Keratinocyte (primary cell): ENCODE data around the gene TRPM3. TPM values are rescaled to one million over a fixed set of nuclear protein-coding genes. Genes with fewer than 3 reads are reported as not detected.

Source experiments
- DNase-seq: peaks from one replicate; pipeline ENCODE4 v3.0.0-alpha.2; 2011; ENCODE audit warnings: low read depth, missing footprints, low spot score
- FAIRE-seq: peaks from 2 replicates; lab custom pipeline; 2011; peaks lifted over from hg19 to GRCh38; lab: Jason Lieb, UNC
- H2AFZ ChIP-seq: 2 replicates; pipeline ENCODE4 v1.6.0; 2012; ENCODE audit warnings: low read length, control low read depth, inconsistent platforms; ENCODE audit not compliant: control insufficient read depth
- H3K27ac ChIP-seq: 2 replicates; pipeline ENCODE4 v1.5.1; 2011; ENCODE audit warnings: low read length; ENCODE audit not compliant: control insufficient read depth, insufficient read depth
- H3K27me3 ChIP-seq: 3 replicates; pipeline ENCODE4 v1.6.0; 2011; ENCODE audit warnings: low read length; ENCODE audit not compliant: control insufficient read depth, insufficient read depth; ENCODE audit errors: extremely low read depth
- H3K36me3 ChIP-seq, 2 experiments: 2 replicates in 1 of 2; 3 replicates in 1 of 2; pipeline ENCODE4 v1.5.1; 2011; ENCODE audit warnings: low read length in 2 of 2, mild to moderate bottlenecking in 1 of 2; ENCODE audit not compliant: control insufficient read depth in 2 of 2, insufficient read depth in 2 of 2; ENCODE audit errors: extremely low read depth in 1 of 2
- H3K4me1 ChIP-seq: 3 replicates; pipeline ENCODE4 v1.5.1; 2011; ENCODE audit warnings: low read length; ENCODE audit not compliant: control insufficient read depth, insufficient read depth; ENCODE audit errors: extremely low read depth
- H3K4me2 ChIP-seq: 3 replicates; pipeline ENCODE4 v1.6.0; 2011; ENCODE audit warnings: low read depth, low read length; ENCODE audit not compliant: control insufficient read depth, insufficient read depth; ENCODE audit errors: extremely low read depth
- H3K4me3 ChIP-seq, 3 experiments: fragments of 200-600 bp in 1 of 3; sonication (generic) in 1 of 3; 2 replicates in 2 of 3; 3 replicates in 1 of 3; pipeline ENCODE4 v1.5.1; 2011 to 2016; ENCODE audit warnings: low read length in 3 of 3, mild to moderate bottlenecking in 3 of 3, control low read depth in 2 of 3, inconsistent platforms in 1 of 3, low read depth in 1 of 3, mixed read lengths in 1 of 3, mixed run types in 1 of 3, moderate library complexity in 1 of 3; ENCODE audit not compliant: control insufficient read depth in 2 of 3, insufficient read depth in 2 of 3; ENCODE audit errors: extremely low read depth in 1 of 3
- H3K79me2 ChIP-seq: 2 replicates; pipeline ENCODE4 v1.6.0; 2012; ENCODE audit warnings: low read length; ENCODE audit not compliant: control insufficient read depth, insufficient read depth
- H3K9ac ChIP-seq: 3 replicates; pipeline ENCODE4 v1.6.0; 2011; ENCODE audit warnings: low read length; ENCODE audit not compliant: control insufficient read depth, insufficient read depth; ENCODE audit errors: extremely low read depth
- H3K9me1 ChIP-seq: 3 replicates; pipeline ENCODE4 v1.6.0; 2011; ENCODE audit warnings: low read length; ENCODE audit not compliant: control insufficient read depth, insufficient read depth; ENCODE audit errors: extremely low read depth
- H3K9me3 ChIP-seq: 2 replicates; pipeline ENCODE4 v1.5.1; 2012; ENCODE audit warnings: low read depth, low read length; ENCODE audit not compliant: control insufficient read depth
- H4K20me1 ChIP-seq: 3 replicates; pipeline ENCODE4 v1.6.0; 2011; ENCODE audit warnings: low read length; ENCODE audit not compliant: control insufficient read depth, insufficient read depth; ENCODE audit errors: extremely low read depth
- EZH2 ChIP-seq: IDR thresholded peaks from one replicate; pipeline ENCODE4 v1.6.1; 2012; ENCODE audit warnings: inconsistent platforms, mild to moderate bottlenecking, low read length, moderate library complexity
- dilution Hi-C: fragments of 300-500 bp; cut with MboI; formaldehyde crosslinking; loops from one replicate; pipeline ENCODE4 v1.7.0; 2020; ENCODE audit warnings: low sequenced_read_pairs; ENCODE audit not compliant: extremely low pct_ligation_motif_present
- polyA plus RNA-seq, 5 experiments: library from polyadenylated mRNA; depleted of rRNA in 3 of 5; stranded (reverse) in 3 of 5; stranded (forward) in 1 of 5; unstranded in 1 of 5; fragments of >200 nt; gene quantifications; 1 replicate in 1 of 5; 2 replicates in 3 of 5; 3 replicates in 1 of 5; pipeline versions ENCODE4 v1.2.1 to v1.2.3, GENCODE V29; 2011 to 2012; ENCODE audit warnings: missing spikeins in 2 of 5, low read depth in 1 of 5, low replicate concordance in 1 of 5
- TF ChIP-seq, protein P1 (sequence below), 3 experiments: IDR thresholded peaks in 1 of 3; conservative IDR thresholded peaks in 1 of 3; optimal IDR thresholded peaks in 1 of 3; 2 replicates in 2 of 3; 3 replicates in 1 of 3; pipeline versions ENCODE3 to v1.5.1; 2011; ENCODE audit warnings: low read length in 3 of 3, mild to moderate bottlenecking in 3 of 3, moderate library complexity in 2 of 3, control low read depth in 1 of 3, inconsistent platforms in 1 of 3; ENCODE audit not compliant: insufficient read depth in 2 of 3; ENCODE audit errors: extremely low read depth in 1 of 3

The TRPM3 gene
- polyA plus RNA-seq, 1 donor (not counting 4 experiments of a cell fraction or from before 2014, with no cell fraction given): 0.03 TPM

DNA sequence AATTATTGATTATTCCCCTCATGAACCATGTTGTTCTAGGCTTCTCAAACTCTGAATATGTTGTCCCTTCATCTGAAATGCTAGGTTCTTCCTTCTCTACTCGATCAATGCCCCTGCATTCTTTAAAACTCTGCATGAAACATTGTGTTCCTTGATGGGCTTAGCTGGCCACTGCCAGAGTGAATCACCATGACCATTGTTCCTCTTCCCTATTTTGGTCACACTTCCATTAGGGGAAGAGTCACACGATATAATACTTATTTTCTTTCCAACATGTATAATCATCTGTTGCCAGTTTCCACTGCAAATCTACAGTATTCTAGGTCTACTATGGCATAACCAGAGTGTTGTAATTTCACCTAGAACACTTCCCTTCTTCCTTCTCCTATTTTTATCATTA, 247.9 kb downstream of the TRPM3 start:
- H4K20me1 ChIP-seq: no peaks in the 10 kb centered on the region
- H3K9me1 ChIP-seq: no peaks in the 10 kb centered on the region
- H3K36me3 ChIP-seq: no peaks in the 10 kb centered on the region
- no peak overlapping the region for H3K4me3 ChIP-seq
- H3K27me3 ChIP-seq: peaks cover 6% of the 10 kb centered on the region
- FAIRE-seq (no peak), DNase-seq (no peak)
- no peak overlapping the region for H3K9ac ChIP-seq
- H3K9me3 ChIP-seq: no peaks in the 10 kb centered on the region
- H3K4me1 ChIP-seq: no peaks in the 10 kb centered on the region
- H3K4me2 ChIP-seq: no peak overlapping the region
- no peak overlapping the region for H3K27ac ChIP-seq
- dilution Hi-C loops: no loop called here
- no peak overlapping the region for H2AFZ ChIP-seq
- no peak for TF ChIP-seq EZH2
- TF ChIP-seq, protein P1, sequence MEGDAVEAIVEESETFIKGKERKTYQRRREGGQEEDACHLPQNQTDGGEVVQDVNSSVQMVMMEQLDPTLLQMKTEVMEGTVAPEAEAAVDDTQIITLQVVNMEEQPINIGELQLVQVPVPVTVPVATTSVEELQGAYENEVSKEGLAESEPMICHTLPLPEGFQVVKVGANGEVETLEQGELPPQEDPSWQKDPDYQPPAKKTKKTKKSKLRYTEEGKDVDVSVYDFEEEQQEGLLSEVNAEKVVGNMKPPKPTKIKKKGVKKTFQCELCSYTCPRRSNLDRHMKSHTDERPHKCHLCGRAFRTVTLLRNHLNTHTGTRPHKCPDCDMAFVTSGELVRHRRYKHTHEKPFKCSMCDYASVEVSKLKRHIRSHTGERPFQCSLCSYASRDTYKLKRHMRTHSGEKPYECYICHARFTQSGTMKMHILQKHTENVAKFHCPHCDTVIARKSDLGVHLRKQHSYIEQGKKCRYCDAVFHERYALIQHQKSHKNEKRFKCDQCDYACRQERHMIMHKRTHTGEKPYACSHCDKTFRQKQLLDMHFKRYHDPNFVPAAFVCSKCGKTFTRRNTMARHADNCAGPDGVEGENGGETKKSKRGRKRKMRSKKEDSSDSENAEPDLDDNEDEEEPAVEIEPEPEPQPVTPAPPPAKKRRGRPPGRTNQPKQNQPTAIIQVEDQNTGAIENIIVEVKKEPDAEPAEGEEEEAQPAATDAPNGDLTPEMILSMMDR (optimal IDR thresholded peaks at IDR 0.05 in 1 of 3, IDR thresholded peaks at IDR 0.05 in 1 of 3, conservative IDR thresholded peaks at IDR 0.05 in 1 of 3; ENCODE audit: extremely low read depth in 1 of 3, insufficient read depth in 2 of 3, low read length in 3 of 3): no peak
- no peaks in the 10 kb centered on the region for H3K79me2 ChIP-seq

DNA sequence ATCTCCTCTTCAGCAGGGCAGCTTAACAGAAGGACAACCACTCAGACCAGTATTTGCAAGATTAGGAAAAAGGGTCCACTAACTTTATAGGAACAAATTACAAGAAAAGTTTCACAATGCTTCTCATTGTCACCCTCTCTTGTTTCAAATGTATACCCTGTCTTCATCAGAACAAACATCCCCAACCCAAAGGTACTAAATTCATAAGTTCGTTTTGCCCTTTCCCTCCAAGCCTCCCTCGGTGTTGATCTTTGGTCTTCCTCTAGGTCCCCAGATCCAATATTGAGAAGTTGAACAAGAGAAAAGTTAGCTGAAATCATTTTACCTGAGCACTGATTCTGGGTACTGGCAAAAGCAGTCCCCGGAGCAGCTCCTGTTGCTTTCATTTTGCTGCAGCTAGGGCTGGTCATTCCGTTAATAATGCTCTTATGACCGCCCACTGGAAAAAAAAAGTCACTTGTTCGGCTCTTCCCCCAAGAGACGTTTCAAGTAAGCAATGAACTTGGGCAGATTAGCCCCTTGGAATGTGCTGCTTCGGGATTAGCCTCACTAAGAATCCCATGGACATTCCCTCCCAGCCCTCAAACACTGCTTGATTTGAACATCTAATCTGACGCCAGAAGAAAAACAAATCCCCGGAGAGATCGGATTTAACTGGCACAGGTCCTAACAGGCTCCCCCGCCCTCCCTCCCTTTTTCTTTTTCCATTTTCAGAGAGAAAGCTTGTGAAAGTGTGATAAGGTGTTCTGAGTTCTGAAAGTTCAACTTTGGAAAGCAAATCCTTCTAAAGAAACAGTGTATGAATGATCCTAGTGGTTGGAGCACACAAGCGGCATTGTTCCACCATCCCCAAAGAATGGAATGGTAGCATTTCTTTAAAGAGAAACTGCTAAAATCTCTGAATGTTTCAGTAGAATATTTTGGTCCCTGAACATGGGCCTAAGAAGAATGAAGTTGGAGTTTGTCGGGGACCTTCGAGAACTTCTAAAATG, 252.5 kb downstream of the TRPM3 start:
- TF ChIP-seq, protein P1 (optimal IDR thresholded peaks at IDR 0.05 in 1 of 3, IDR thresholded peaks at IDR 0.05 in 1 of 3, conservative IDR thresholded peaks at IDR 0.05 in 1 of 3; ENCODE audit: extremely low read depth in 1 of 3, insufficient read depth in 2 of 3, low read length in 3 of 3): no peak
- TF ChIP-seq EZH2: no peak

More for the DNA sequence above, 252.5 kb downstream of the TRPM3 start:
- dilution Hi-C loops: no loop called here
- no peak overlapping the region for H3K27ac ChIP-seq
- H3K79me2 ChIP-seq: no peaks in the 10 kb centered on the region
- H2AFZ ChIP-seq: peak overlapping the region; percentile 71
- H3K27me3 ChIP-seq: peaks cover 9% of the 10 kb centered on the region
- no peak for DNase-seq
- no peaks in the 10 kb centered on the region for H4K20me1 ChIP-seq
- no peaks in the 10 kb centered on the region for H3K9me3 ChIP-seq
- H3K4me2 ChIP-seq: peak overlapping the region; percentile 69
- no peaks in the 10 kb centered on the region for H3K9me1 ChIP-seq
- H3K4me3 ChIP-seq: peak overlapping the region in 2 of 3 experiments; percentile 50 to 56
- H3K4me1 ChIP-seq: no peaks in the 10 kb centered on the region
- H3K9ac ChIP-seq: no peak overlapping the region
- FAIRE-seq: no peak
- no peaks in the 10 kb centered on the region for H3K36me3 ChIP-seq
